HG03432 (cell line): Measurements from ENCODE around the gene HIVEP2.

Experiments
- ATAC-seq: cut with Tn5 transposase; IDR thresholded peaks from one replicate; pipeline ENCODE4 v1.9.1; 2021; ENCODE audit warnings: mild to moderate bottlenecking, moderate library complexity; ENCODE audit not compliant: unreplicated experiment

The HIVEP2 gene

DNA sequence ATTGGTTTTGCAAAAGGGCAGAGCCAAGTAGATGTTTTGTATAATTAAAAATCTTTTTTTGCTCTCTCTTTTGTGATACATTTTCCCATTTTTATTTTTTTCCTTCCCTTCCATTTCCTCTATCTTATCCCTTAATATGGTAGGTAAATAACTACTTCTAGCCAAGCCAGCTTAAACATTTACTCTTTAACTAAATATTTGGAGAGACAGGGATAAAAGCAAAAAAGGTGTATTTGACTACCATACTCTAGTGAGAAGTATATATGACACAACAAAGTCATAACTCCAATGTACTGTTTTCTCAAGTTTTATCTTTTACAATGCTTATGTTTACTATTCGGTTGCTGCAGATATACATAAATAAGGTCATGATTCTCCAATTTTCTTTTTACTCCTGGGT is 154.7 kb downstream of the HIVEP2 start:
- no peak for ATAC-seq

DNA sequence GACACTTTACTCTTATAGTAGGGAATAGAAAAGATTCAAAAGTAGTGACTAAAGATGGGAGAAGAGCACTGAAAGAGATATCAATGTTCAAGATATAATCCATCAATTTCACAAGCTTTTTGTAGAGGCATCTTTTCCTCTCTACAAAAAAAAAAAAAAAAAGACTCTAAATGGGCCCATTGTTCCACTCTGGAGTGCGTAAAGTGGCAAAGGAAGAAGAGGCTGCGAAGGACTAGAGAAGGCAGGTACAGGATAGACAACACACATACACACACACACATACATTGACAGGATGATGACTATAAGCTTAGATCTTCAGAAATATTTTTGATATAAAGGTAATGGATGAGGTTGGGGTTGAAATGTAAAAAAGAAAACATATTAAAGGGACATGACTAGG is 157.6 kb downstream of the HIVEP2 start:
- no peak for ATAC-seq

- ATAC-seq, result no peak
Measured at GRCh38 chr6:142786476-142786875, 158.5 kb downstream of the HIVEP2 start.

GRCh38 chr6:142784344-142784743 is 160.6 kb downstream of the HIVEP2 start:
- peak; percentile 100 for ATAC-seq

DNA sequence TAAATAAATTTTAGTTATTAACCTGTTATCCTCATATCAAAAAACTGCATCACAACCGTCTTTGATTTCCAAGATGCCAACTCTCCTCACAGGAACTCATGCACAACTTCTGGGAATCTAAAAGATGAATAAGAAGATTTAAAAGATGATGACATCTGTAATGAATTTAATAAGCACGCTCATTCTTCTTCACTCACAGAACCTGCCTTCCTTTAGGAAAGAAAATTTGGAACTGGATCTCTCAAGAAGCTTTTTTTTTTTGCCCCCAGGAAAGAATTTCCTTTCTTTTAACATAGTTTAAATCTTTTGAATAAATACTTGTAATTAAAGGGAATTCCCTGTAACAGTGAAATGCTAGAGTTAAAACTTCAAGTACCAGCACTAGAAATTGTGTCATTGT is 161.5 kb downstream of the HIVEP2 start:
- ATAC-seq, result no peak

GRCh38 chr6:142781129-142781528 is 163.8 kb downstream of the HIVEP2 start:
- no peak for ATAC-seq

DNA sequence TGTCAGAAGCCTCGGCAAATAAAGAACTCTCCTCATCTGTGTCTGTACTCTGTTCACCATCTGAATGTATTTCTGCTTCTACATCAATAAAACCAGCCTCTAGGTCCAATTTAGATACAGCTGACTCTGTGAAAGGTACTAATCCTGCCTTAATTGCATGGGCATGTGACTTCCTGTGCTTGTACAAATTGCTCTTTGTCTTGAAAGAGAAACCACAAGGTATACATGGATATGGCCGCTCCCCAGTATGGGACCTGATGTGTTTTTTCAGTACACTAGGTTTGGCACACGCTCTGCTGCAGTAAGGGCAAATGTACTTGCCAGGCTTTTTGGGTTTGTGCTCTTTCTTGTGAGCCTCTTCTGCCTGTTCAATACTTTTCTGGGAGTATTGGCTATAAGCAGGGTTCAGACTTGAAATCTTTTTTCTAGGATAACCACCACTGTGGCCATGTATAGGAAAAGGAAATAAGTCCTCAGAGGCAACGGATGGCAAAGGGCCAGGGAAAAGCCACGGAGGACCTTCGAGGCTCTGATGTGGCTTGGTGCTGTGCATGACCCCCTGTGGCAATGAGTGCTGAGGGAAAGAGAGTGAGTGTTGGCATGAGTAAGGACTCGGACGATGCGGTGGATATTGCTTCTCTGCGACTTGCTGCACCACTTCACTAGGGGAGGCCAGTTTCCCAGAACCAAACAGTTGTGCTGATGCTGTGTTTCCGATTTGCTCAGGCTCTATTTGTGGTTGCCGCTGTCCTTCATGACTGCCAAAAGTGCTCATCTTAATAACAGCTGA is 170.9 kb downstream of the HIVEP2 start:
- no peak for ATAC-seq

GRCh38 chr6:142773324-142773723 is 171.7 kb downstream of the HIVEP2 start:
- ATAC-seq, result no peak

- no peak for ATAC-seq
Measured at GRCh38 chr6:142771162-142771561, 173.8 kb downstream of the HIVEP2 start.

DNA sequence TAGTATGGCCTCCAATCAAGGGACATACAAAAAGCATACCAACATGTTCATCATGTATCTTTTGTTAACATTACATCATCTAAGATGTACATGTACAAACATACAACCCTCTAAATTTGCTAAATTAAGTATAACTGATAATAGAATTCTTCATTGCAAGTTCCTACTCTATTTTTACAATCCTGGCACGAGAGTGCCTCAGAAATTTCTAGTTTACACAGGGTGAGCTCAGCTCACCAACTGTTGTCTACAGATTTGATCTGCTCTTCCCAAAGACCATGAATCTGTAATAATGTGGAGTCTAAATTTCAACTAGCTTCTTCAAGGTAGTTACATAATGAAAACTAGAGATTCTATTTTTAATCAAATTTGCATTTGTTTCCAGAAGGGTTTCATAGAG is 179.7 kb downstream of the HIVEP2 start:
- ATAC-seq, result no peak

- no peak for ATAC-seq
Measured at GRCh38 chr6:142764311-142764710, 180.7 kb downstream of the HIVEP2 start.

DNA sequence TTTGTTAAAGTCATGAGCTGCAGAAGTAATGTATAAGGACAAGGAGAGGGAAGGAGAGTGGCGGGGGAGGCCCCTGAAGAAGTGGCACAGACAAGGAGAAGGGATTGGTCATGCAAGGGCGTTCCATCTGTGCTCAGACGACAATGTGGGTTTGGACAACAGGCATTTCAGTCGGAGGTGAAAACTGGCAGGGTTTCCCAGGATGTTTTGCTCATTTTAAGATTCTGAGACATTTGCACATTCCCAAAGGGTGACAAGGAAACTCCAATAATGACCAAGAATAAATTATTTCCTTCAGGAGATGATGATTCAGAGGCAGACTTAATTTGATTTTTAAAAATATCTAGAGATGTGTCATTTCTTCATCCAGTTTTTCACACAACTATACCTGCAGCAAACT is 181.8 kb downstream of the HIVEP2 start:
- no peak for ATAC-seq

GRCh38 chr6:142761756-142762155 is 183.2 kb downstream of the HIVEP2 start:
- peak; percentile 86 for ATAC-seq

- ATAC-seq, result no peak
Measured at GRCh38 chr6:142760152-142760551, 184.8 kb downstream of the HIVEP2 start.

GRCh38 chr6:142758629-142759025 is 186.3 kb downstream of the HIVEP2 start:
- no peak for ATAC-seq

GRCh38 chr6:142757852-142758628 is 186.9 kb downstream of the HIVEP2 start:
- no peak for ATAC-seq

- ATAC-seq, result no peak
Measured at GRCh38 chr6:142756215-142756630, 188.8 kb downstream of the HIVEP2 start.

DNA sequence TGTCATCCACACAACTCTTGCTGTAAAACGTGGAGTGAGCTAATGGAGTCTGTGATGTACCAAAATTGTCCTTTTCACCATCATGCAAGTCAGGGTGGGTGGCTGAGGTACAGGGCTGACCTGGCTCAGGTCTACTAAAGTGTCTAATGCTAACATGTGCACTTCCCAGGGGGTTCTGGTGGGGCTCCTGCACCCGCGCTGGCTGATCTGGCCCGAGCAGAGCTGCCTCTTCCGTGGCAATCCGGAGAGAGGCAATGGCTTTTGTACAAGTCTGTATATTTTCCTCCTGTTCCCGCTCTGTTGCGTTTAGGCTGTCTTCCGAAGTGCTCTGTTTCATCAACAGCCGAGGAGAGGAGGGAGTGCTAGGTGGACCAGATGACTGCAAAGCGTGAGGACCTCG is 191.8 kb downstream of the HIVEP2 start:
- ATAC-seq, result no peak

DNA sequence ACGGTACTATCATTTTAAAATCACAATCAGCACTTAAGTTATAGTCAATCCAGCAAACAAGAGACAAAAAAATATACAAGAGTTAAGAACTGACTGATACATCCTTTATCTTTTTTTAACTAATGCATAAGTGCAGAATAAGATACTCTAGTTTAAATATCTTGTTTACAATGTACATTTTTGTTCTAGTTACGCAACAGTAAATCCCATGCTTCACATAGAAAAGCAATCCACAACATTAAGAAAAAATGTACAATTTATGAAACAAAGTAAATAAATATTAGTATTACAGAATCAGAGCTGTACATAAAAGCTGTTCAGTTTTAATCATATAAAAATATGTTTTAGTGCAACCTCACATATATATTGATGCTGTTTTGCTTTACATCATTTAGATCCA is 192.6 kb downstream of the HIVEP2 start:
- no peak for ATAC-seq

- ATAC-seq, result no peak
Measured at GRCh38 chr6:142751452-142751851, 193.5 kb downstream of the HIVEP2 start.

GRCh38 chr6:142750998-142751397 is 194.0 kb downstream of the HIVEP2 start:
- ATAC-seq, result no peak

- no peak for ATAC-seq
Measured at GRCh38 chr6:142749556-142749955, 195.4 kb downstream of the HIVEP2 start.
